Stimulated activated CD8-positive, alpha-beta memory T cell treated with anti-CD3 and anti-CD28 coated beads, Interleukin-7, amount 100 ng/mL, for 1 hour (primary cell): ENCODE measurements around the gene CCND1.
"Not testable (repeated sequence)": the region's sequence is repeated elsewhere in the genome, so short reads cannot be mapped to it uniquely, and the experiment has no call there.

Experiments
- DNase-seq, 2 donors: peaks; one replicate each; pipeline ENCODE4 v3.0.0-alpha.2; 2020; ENCODE audit warnings: low read depth in 2 of 2

CCND1 gene

GRCh38 chr11:69689484-69690319 lies 48.7 kb downstream of the CCND1 start:
- no peak for DNase-seq

GRCh38 chr11:69691463-69691862 lies 50.5 kb downstream of the CCND1 start:
- DNase-seq = no peak

DNA sequence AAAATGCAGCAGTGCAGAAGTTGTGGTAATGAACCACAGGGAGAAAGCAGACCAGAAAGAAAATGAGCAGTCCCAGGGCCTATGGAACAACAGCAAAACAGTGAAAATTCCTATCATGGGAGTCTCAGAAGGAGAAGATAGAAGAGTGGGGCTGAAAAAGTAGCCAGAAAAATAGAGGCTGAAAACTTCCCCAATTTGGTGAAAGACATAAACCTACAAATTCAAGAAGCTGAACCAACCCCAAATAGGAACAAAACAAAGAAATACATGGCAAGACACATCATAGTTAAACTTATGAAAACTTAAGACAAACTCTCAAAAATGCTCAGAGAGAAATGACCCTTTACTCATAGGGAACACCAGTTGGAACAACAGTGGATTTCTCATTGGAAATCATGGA lies 51.5 kb downstream of the CCND1 start:
- DNase-seq = no peak

- DNase-seq = no peak
Observed at GRCh38 chr11:69694781-69695180, 53.8 kb downstream of the CCND1 start.

GRCh38 chr11:69695581-69695980 lies 54.6 kb downstream of the CCND1 start:
- DNase-seq = no peak

GRCh38 chr11:69695995-69696394 lies 55.0 kb downstream of the CCND1 start:
- not testable (repeated sequence) for DNase-seq

GRCh38 chr11:69696749-69697468 lies 56.0 kb downstream of the CCND1 start:
- DNase-seq = no peak

DNA sequence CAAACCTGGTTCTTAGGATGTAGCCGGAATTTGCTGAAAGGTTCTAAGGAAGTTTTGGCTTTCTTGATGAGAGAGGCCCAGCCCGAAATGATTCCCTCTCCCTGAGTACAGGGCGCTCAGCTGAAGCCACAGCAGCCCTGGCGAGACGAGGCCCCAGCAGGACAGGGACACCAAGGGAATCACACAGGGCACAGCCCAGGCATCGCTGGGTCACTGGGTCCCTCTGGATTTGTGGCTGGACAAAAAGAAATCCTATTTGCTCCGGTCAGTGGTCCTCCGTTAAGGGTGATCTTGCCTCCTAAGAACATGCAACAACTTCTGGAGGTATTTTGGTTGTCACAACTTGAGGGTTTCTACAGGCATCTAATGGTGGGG lies 56.5 kb downstream of the CCND1 start:
- DNase-seq = no peak

GRCh38 chr11:69697861-69698260 lies 56.9 kb downstream of the CCND1 start:
- DNase-seq = no peak

DNA sequence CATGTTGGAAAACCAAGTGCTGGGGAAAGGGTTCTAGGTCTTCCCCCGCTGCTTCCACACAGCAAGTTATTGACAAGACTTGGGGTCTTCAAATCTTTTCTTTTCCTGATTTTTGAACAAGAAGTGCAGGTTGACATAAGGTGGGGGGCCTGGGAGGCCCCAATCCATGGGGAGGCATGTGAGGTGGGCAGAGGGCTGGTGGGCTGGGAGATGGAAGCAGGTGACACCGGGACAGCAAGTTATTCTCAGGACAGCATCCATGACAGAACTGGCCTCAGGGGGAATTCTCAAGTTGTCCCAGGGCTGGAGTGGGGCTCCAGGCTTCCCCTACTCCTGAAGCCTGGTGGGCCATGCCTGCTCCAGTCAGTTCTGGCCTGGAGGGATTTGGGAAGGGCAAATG lies 57.4 kb downstream of the CCND1 start:
- no peak for DNase-seq

DNA sequence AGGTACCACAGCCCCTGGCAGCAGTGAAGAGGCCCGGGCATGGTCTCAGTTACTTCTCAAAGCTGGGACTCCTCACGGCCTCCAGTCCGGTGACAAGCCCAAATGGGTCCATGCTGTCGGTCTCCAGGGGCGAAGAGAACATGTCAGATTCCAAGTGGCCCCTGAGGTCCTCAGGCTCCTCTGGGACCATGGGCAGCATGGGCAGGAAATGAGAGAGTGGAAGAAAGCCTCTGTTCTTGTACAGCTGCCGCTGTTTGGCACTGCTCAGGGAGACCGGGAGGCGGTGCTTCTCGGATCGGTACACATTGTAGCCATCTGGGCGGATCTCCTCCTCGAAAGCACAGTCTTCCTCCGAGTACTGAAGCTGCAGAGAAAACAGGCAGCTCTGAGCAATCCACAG lies 58.3 kb downstream of the CCND1 start:
- DNase-seq = no peak

- no peak for DNase-seq
Observed at GRCh38 chr11:69700278-69701140, 59.6 kb downstream of the CCND1 start.

- DNase-seq = no peak
Observed at GRCh38 chr11:69702239-69702691, 61.3 kb downstream of the CCND1 start.

- DNase-seq = no peak
Observed at GRCh38 chr11:69702769-69703452, 62.0 kb downstream of the CCND1 start.

DNA sequence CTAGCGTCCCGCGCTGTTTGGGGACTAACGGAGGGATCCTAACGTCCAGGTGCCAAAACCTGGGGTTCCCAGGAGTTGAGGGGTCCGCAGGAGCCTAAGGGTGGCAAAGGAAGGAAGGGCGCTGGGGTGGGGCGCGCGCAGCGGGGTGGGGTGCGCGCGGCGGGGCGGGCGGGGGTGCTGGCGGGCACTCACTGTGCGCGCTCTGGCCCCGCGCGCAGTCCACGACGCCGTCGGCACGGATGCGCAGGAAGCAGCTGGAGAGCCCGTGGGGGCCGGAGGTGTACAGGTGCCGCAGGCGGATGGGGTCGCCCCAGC lies 62.5 kb downstream of the CCND1 start:
- DNase-seq = no peak
